HCT116 (cell line): ENCODE measurements around the gene IL1RAP. TPM values are rescaled to one million over a fixed set of nuclear protein-coding genes. Genes with fewer than 3 reads are reported as not detected.

Experiments
- ATAC-seq: fragments of 200-7000 bp; cut with Tn5 transposase; 2 replicates; pipeline ENCODE4 v1.9.1; 2020; ENCODE audit warnings: mild to moderate bottlenecking, moderate library complexity
- BruUV-seq: library from RNA; stranded (reverse); fragments of 400-500 nt; replicated peaks from 2 replicates; lab custom pipeline; 2021; lab: Mats Ljungman, UMichigan
- CTCF ChIA-PET: fragments of 300-600 bp; sonication (Branson Sonifier 250); formaldehyde crosslinking; loops from one replicate; lab custom pipeline; 2021; ENCODE audit warnings: antibody characterized with exemption; lab: Charles Lee
- POLR2A ChIA-PET: fragments of 300-600, 350-600 bp; sonication (Branson Sonifier 250); formaldehyde crosslinking; loops from one replicate; lab custom pipeline; 2021; ENCODE audit warnings: antibody characterized with exemption; lab: Charles Lee
- RAD21 ChIA-PET, 2 experiments: fragments of 300-600 bp; sonication (Branson Sonifier 250); formaldehyde crosslinking; loops; one replicate each; lab custom pipeline; 2023; ENCODE audit warnings: low total read pairs in 2 of 2; ENCODE audit not compliant: uncharacterized antibody in 2 of 2, unreplicated experiment in 2 of 2, low non-redundant PET in 1 of 2; lab: Charles Lee
- DNase-seq: peaks from one replicate; pipeline ENCODE4 v3.0.0-alpha.2; 2010; ENCODE audit warnings: low read depth, low spot score
- H2AFZ ChIP-seq: fragments of 200-600 bp; shearing (Covaris generic), sonication (generic); 2 replicates; pipeline ENCODE4 v1.6.1; 2017; ENCODE audit warnings: low read depth, mixed run types, mixed read lengths, antibody characterized with exemption, low read length; ENCODE audit not compliant: poor library complexity, severe bottlenecking
- H3K27ac ChIP-seq: 2 replicates; pipeline ENCODE4 v1.5.1; 2012; ENCODE audit warnings: low read depth, low read length
- H3K27me3 ChIP-seq: fragments of 200-600 bp; sonication (generic); 2 replicates; pipeline ENCODE4 v1.6.1; 2016; ENCODE audit warnings: mixed run types, low read length, mixed read lengths; ENCODE audit not compliant: insufficient read depth
- H3K36me3 ChIP-seq, 2 experiments: fragments of 200-500 bp in 1 of 2; fragments of 200-600 bp in 1 of 2; sonication (Bioruptor generic) in 1 of 2; sonication (generic) in 1 of 2; 2 replicates each; pipeline versions ENCODE4 v1.5.1 to v1.6.1; 2014 to 2016; ENCODE audit warnings: low read length in 2 of 2, inconsistent platforms in 1 of 2, mixed read lengths in 1 of 2, mixed run types in 1 of 2; ENCODE audit not compliant: insufficient read depth in 2 of 2, control insufficient read depth in 1 of 2
- H3K4me1 ChIP-seq, 2 experiments: fragments of 200-600 bp in 1 of 2; sonication (generic) in 1 of 2; 2 replicates each; pipeline versions ENCODE4 v1.5.1 to v1.6.1; 2012 to 2017; ENCODE audit warnings: low read length in 2 of 2, inconsistent platforms in 1 of 2, mild to moderate bottlenecking in 1 of 2, mixed read lengths in 1 of 2, mixed run types in 1 of 2, moderate library complexity in 1 of 2; ENCODE audit not compliant: insufficient read depth in 2 of 2, control insufficient read depth in 1 of 2
- H3K4me2 ChIP-seq: fragments of 200-600 bp; sonication (generic); 2 replicates; pipeline ENCODE4 v1.6.1; 2017; ENCODE audit warnings: mixed run types, low read length, mixed read lengths
- H3K4me3 ChIP-seq, 2 experiments: fragments of 200-600 bp in 1 of 2; sonication (generic) in 1 of 2; replicated peaks in 1 of 2; 2 replicates each; pipeline ENCODE4 v1.5.1; 2011 to 2016; ENCODE audit warnings: low read length in 2 of 2, control low read depth in 1 of 2, low read depth in 1 of 2, mild to moderate bottlenecking in 1 of 2, mixed read lengths in 1 of 2, mixed run types in 1 of 2
- H3K79me2 ChIP-seq: fragments of 200-600 bp; sonication (generic); 2 replicates; pipeline ENCODE4 v1.6.1; 2017; ENCODE audit warnings: mild to moderate bottlenecking, mixed run types, low read length, moderate library complexity, mixed read lengths; ENCODE audit not compliant: insufficient read depth
- H3K9ac ChIP-seq: fragments of 200-600 bp; sonication (generic); 2 replicates; pipeline ENCODE4 v1.6.1; 2016; ENCODE audit warnings: low read length, mixed read lengths
- H3K9me2 ChIP-seq: fragments of 200-600 bp; sonication (generic), shearing (Covaris generic); 2 replicates; pipeline ENCODE4 v1.6.1; 2017; ENCODE audit warnings: mixed run types, mild to moderate bottlenecking, moderate library complexity; ENCODE audit not compliant: insufficient read depth
- H3K9me3 ChIP-seq, 2 experiments: fragments of 200-500 bp in 1 of 2; fragments of 200-600 bp in 1 of 2; sonication (Bioruptor generic) in 1 of 2; sonication (generic) in 1 of 2; 2 replicates each; pipeline ENCODE4 v1.6.1; 2014 to 2017; ENCODE audit warnings: low read length in 2 of 2, mixed read lengths in 2 of 2, inconsistent platforms in 1 of 2, low read depth in 1 of 2, mild to moderate bottlenecking in 1 of 2, mixed run types in 1 of 2, moderate library complexity in 1 of 2; ENCODE audit not compliant: control insufficient read depth in 1 of 2, insufficient read depth in 1 of 2
- H4K20me1 ChIP-seq: fragments of 200-600 bp; sonication (generic), shearing (Covaris generic); 2 replicates; pipeline ENCODE4 v1.6.1; 2017; ENCODE audit warnings: mixed run types, mild to moderate bottlenecking, moderate library complexity; ENCODE audit not compliant: insufficient read depth
- ATF3 ChIP-seq: IDR thresholded peaks from 2 replicates; pipeline ENCODE4 v1.6.1; 2012
- CEBPB ChIP-seq: IDR thresholded peaks from 2 replicates; pipeline ENCODE4 v1.6.1; 2012; ENCODE audit warnings: low read depth
- CTCF ChIP-seq, 3 experiments: fragments of 200-600 bp in 1 of 3; sonication (generic) in 1 of 3; IDR thresholded peaks in 2 of 3; conservative IDR thresholded peaks in 1 of 3; 2 replicates each; pipeline ENCODE4 v1.5.1; 2012 to 2017; ENCODE audit warnings: low read depth in 2 of 3, low read length in 2 of 3, antibody characterized with exemption in 1 of 3, borderline replicate concordance in 1 of 3, control low read depth in 1 of 3, mild to moderate bottlenecking in 1 of 3, mixed read lengths in 1 of 3, mixed run types in 1 of 3, moderate library complexity in 1 of 3; ENCODE audit not compliant: insufficient read depth in 1 of 3
- EGR1 ChIP-seq: IDR thresholded peaks from 2 replicates; pipeline ENCODE4 v1.6.1; 2012; ENCODE audit warnings: low read depth
- EZH2phosphoT487 ChIP-seq: fragments of 200-600 bp; IDR thresholded peaks from 2 replicates; pipeline ENCODE4 v1.6.1; 2018; ENCODE audit warnings: antibody characterized with exemption, borderline replicate concordance
- POLR2A ChIP-seq: IDR thresholded peaks from 2 replicates; pipeline ENCODE4 v1.7.0; 2011; ENCODE audit warnings: borderline replicate concordance; ENCODE audit not compliant: insufficient read depth, insufficient read length; ENCODE audit errors: extremely low read depth
- POLR2AphosphoS5 ChIP-seq: IDR thresholded peaks from 2 replicates; pipeline ENCODE4 v1.6.1; 2011; ENCODE audit warnings: mild to moderate bottlenecking, low read depth, low read length, moderate library complexity
- REST ChIP-seq: IDR thresholded peaks from 2 replicates; pipeline ENCODE4 v1.6.1; 2012; ENCODE audit warnings: low read depth
- SIN3A ChIP-seq: IDR thresholded peaks from 2 replicates; pipeline ENCODE4 v1.6.1; 2012; ENCODE audit warnings: low read depth
- SP1 ChIP-seq: IDR thresholded peaks from 2 replicates; pipeline ENCODE4 v1.6.1; 2012; ENCODE audit warnings: low read depth
- ZFX ChIP-seq: fragments of 450-650 bp; IDR thresholded peaks from 2 replicates; pipeline ENCODE4 v1.6.1; 2017
- intact Hi-C: fragments of 100-400 bp; cut with micrococcal nuclease; formaldehyde crosslinking; loops from 2 replicates; pipeline ENCODE4 v1.10.0; 2022
- total RNA-seq: library from RNA; stranded (reverse); gene quantifications from one replicate; pipeline ENCODE4 v1.2.1, GENCODE V29; 2021; ENCODE audit not compliant: unreplicated experiment

The IL1RAP gene
- total RNA-seq, 1 experiment from 2014 or later: 5.8 TPM

GRCh38 chr3:190697901-190698300, 184.0 kb downstream of the IL1RAP start:
- Histone ChIP-seq H3K9ac (no peak overlapping the region), H3K4me3 (no peak overlapping the region), H3K79me2 (no peaks in the 10 kb centered on the region), H3K4me2 (no peak overlapping the region), H3K27ac (no peak overlapping the region), H3K4me1 (peaks cover 0 to 3% of the 10 kb centered on the region in 2 experiments; a peak in 1 of 4 replicates), H2AFZ (no peak overlapping the region), H4K20me1 (no peaks in the 10 kb centered on the region), H3K27me3 (no peaks in the 10 kb centered on the region), H3K36me3 (no peaks in the 10 kb centered on the region), H3K9me2 (no peaks in the 10 kb centered on the region), H3K9me3 (no peaks in the 10 kb centered on the region)
- CTCF ChIA-PET: interaction anchor here (1.3 to 2.7 kb wide), 2 partner anchors 255 to 314 kb away, joined by 7 to 8 read pairs; no protein-coding TSS in a partner anchor
- intact Hi-C loops: loop anchor here (1.0 to 10.0 kb wide), 4 partner anchors 185 to 737 kb away; no protein-coding TSS in a partner anchor
- RAD21 ChIA-PET: no interaction called here
- no peak for ATAC-seq
- no peak for DNase-seq
- no TSS peak for BruUV-seq
- POLR2A ChIA-PET: interaction anchor here (0.7 kb wide), 1 partner anchor 886 kb away, joined by 3 read pairs; no protein-coding TSS in a partner anchor
- no peak for TF ChIP-seq ZFX

- Histone ChIP-seq H3K79me2 (no peaks in the 10 kb centered on the region), H3K4me2 (no peak overlapping the region), H3K9me3 (no peaks in the 10 kb centered on the region), H2AFZ (no peak overlapping the region), H4K20me1 (no peaks in the 10 kb centered on the region), H3K4me1 (peaks cover 0 to 3% of the 10 kb centered on the region in 2 experiments; a peak in 1 of 4 replicates), H3K9me2 (no peaks in the 10 kb centered on the region), H3K27me3 (no peaks in the 10 kb centered on the region), H3K9ac (no peak overlapping the region), H3K36me3 (no peaks in the 10 kb centered on the region), H3K27ac (no peak overlapping the region), H3K4me3 (no peak overlapping the region)
- ChIA-PET RAD21 (no interaction called here), POLR2A (no interaction called here), CTCF (interaction anchor here (0.5 to 1.7 kb wide), 3 partner anchors 276 to 493 kb away, joined by 3 to 9 read pairs (median 5); no protein-coding TSS in a partner anchor)
- DNase-seq (no peak), ATAC-seq (no peak)
- TF ChIP-seq ATF3 (no peak), CEBPB (no peak), REST (no peak), POLR2AphosphoS5 (no peak), SIN3A (no peak), CTCF (IDR thresholded peaks at IDR 0.05 in 2 of 3, conservative IDR thresholded peaks at IDR 0.05 in 1 of 3; ENCODE audit: borderline replicate concordance in 1 of 3, insufficient read depth in 1 of 3, low read depth in 2 of 3, low read length in 2 of 3) (no peak), POLR2A (no peak), EGR1 (no peak), EZH2phosphoT487 (no peak), SP1 (no peak)
- no TSS peak for BruUV-seq
- intact Hi-C loops: loop anchor here (2.0 to 10.0 kb wide), 2 partner anchors 475 to 733 kb away; no protein-coding TSS in a partner anchor
Observed at GRCh38 chr3:190699776-190700175, 185.9 kb downstream of the IL1RAP start.
